SK-N-SH (cell line): Measurements from ENCODE around the gene PABPN1. TPM values are rescaled to one million over a fixed set of nuclear protein-coding genes. Genes with fewer than 3 reads are reported as not detected.

Experiments used
- CTCF ChIA-PET: fragments of 300-600, 350-600 bp; formaldehyde crosslinking; extraction: SDS; loops from one replicate; lab custom pipeline; 2021; lab: Yijun Ruan, JAX
- POLR2A ChIA-PET: fragments of 350-600 bp; sonication (Branson Sonifier 250); formaldehyde crosslinking; extraction: SDS; loops from one replicate; lab custom pipeline; 2020; ENCODE audit warnings: antibody characterized with exemption, inconsistent platforms; lab: Yijun Ruan, JAX
- DNase-seq: peaks from one replicate; pipeline ENCODE4 v3.0.0; 2012
- H2AFZ ChIP-seq: fragments of 200-600 bp; sonication (generic); 2 replicates; pipeline ENCODE4 v1.8.1; 2016; ENCODE audit warnings: antibody characterized with exemption, mild to moderate bottlenecking, low read depth
- H3F3A ChIP-seq: fragments of 200-600 bp; sonication (generic); replicated peaks from 2 replicates; pipeline ENCODE3; 2016; ENCODE audit warnings: antibody characterized with exemption, mild to moderate bottlenecking; ENCODE audit not compliant: insufficient read depth
- H3K27ac ChIP-seq, 2 experiments: fragments of 200-500 bp in 1 of 2; fragments of 200-600 bp in 1 of 2; sonication (Bioruptor generic) in 1 of 2; sonication (generic), shearing (Covaris generic) in 1 of 2; 2 replicates each; pipeline versions ENCODE4 v1.5.1 to v1.6.1; 2014 to 2016; ENCODE audit warnings: low read depth in 2 of 2, inconsistent platforms in 1 of 2, low read length in 1 of 2, mild to moderate bottlenecking in 1 of 2, mixed read lengths in 1 of 2
- H3K27me3 ChIP-seq: fragments of 200-600 bp; sonication (generic), shearing (Covaris generic); 2 replicates; pipeline ENCODE4 v1.6.1; 2016; ENCODE audit warnings: mixed run types; ENCODE audit not compliant: insufficient read depth
- H3K36me3 ChIP-seq, 2 experiments: fragments of 200-500 bp in 1 of 2; fragments of 200-600 bp in 1 of 2; sonication (Bioruptor generic) in 1 of 2; sonication (generic) in 1 of 2; replicated peaks in 1 of 2; 2 replicates each; pipeline versions ENCODE3 to v1.5.1; 2014 to 2016; ENCODE audit warnings: low read length in 1 of 2, mild to moderate bottlenecking in 1 of 2; ENCODE audit not compliant: insufficient read depth in 2 of 2, control insufficient read depth in 1 of 2
- H3K4me1 ChIP-seq, 2 experiments: fragments of 200-500 bp in 1 of 2; fragments of 200-600 bp in 1 of 2; sonication (Bioruptor generic) in 1 of 2; sonication (generic), shearing (Covaris generic) in 1 of 2; 2 replicates each; pipeline versions ENCODE4 v1.5.1 to v1.6.1; 2014 to 2016; ENCODE audit warnings: low read depth in 1 of 2, low read length in 1 of 2, mixed run types in 1 of 2; ENCODE audit not compliant: insufficient read depth in 2 of 2, control insufficient read depth in 1 of 2
- H3K4me2 ChIP-seq: fragments of 200-600 bp; sonication (generic), shearing (Covaris generic); 2 replicates; pipeline ENCODE4 v1.6.1; 2017; ENCODE audit warnings: mixed run types
- H3K4me3 ChIP-seq, 2 experiments: fragments of 200-500 bp in 1 of 2; fragments of 200-600 bp in 1 of 2; sonication (Bioruptor generic) in 1 of 2; sonication (generic), shearing (Covaris generic) in 1 of 2; 2 replicates each; pipeline versions ENCODE4 v1.5.1 to v1.8.1; 2014 to 2016; ENCODE audit warnings: low read depth in 2 of 2, inconsistent platforms in 1 of 2, low read length in 1 of 2, mild to moderate bottlenecking in 1 of 2, mixed read lengths in 1 of 2, moderate library complexity in 1 of 2
- H3K79me2 ChIP-seq: fragments of 200-600 bp; sonication (generic); 2 replicates; pipeline ENCODE4 v1.8.1; 2017; ENCODE audit warnings: mild to moderate bottlenecking; ENCODE audit not compliant: insufficient read depth
- H3K9ac ChIP-seq: fragments of 200-600 bp; sonication (generic); 2 replicates; pipeline ENCODE4 v1.6.1; 2017; ENCODE audit warnings: mixed run types
- H3K9me2 ChIP-seq: fragments of 200-600 bp; sonication (generic); 2 replicates; pipeline ENCODE4 v1.6.1; 2017; ENCODE audit warnings: mixed run types
- H3K9me3 ChIP-seq: fragments of 200-600 bp; sonication (generic); 2 replicates; pipeline ENCODE4 v1.6.1; 2017; ENCODE audit warnings: mixed run types, mild to moderate bottlenecking, moderate library complexity
- H4K20me1 ChIP-seq: fragments of 200-600 bp; sonication (generic); 2 replicates; pipeline ENCODE4 v1.6.1; 2017; ENCODE audit warnings: mild to moderate bottlenecking, mixed run types; ENCODE audit not compliant: insufficient read depth
- CTCF ChIP-seq: fragments of 200-600 bp; sonication (generic); IDR thresholded peaks from 2 replicates; pipeline ENCODE4 v1.6.1; 2017; ENCODE audit warnings: antibody characterized with exemption, mild to moderate bottlenecking, moderate library complexity
- ELF1 ChIP-seq: IDR thresholded peaks from 2 replicates; pipeline ENCODE4 v1.4.0; 2012
- EP300 ChIP-seq, 2 experiments: IDR thresholded peaks; 2 replicates each; pipeline versions ENCODE4 v1.4.0 to v1.6.1; 2012; ENCODE audit warnings: borderline replicate concordance in 1 of 2, low read depth in 1 of 2, low read length in 1 of 2
- GABPA ChIP-seq: IDR thresholded peaks from 2 replicates; pipeline ENCODE4 v1.4.0; 2012; ENCODE audit warnings: low read depth, mild to moderate bottlenecking
- GATA2 ChIP-seq: sonication (generic); formaldehyde crosslinking; IDR thresholded peaks from 2 replicates; pipeline ENCODE4 v1.5.0; 2020; ENCODE audit warnings: mild to moderate bottlenecking, missing genetic modification reagents
- MXI1 ChIP-seq: IDR thresholded peaks from 2 replicates; pipeline ENCODE4 v1.6.1; 2012; ENCODE audit warnings: mild to moderate bottlenecking, low read depth, low read length, improper control_type of control experiment
- NFIC ChIP-seq: IDR thresholded peaks from 2 replicates; pipeline ENCODE4 v1.4.0; 2012; ENCODE audit warnings: borderline replicate concordance
- RCOR1 ChIP-seq: fragments of 150-350 bp; IDR thresholded peaks from 2 replicates; pipeline ENCODE4 v1.6.1; 2017; ENCODE audit warnings: antibody characterized with exemption, low read length
- USF1 ChIP-seq: IDR thresholded peaks from 2 replicates; pipeline ENCODE4 v1.4.0; 2012; ENCODE audit warnings: low read depth, borderline replicate concordance
- YY1 ChIP-seq: IDR thresholded peaks from 2 replicates; pipeline ENCODE4 v1.4.0; 2012; ENCODE audit warnings: low read depth, mild to moderate bottlenecking
- ZBTB33 ChIP-seq: IDR thresholded peaks from 2 replicates; pipeline ENCODE4 v1.4.0; 2012; ENCODE audit warnings: low read depth, borderline replicate concordance
- WGBS: methylation state at CpG from one replicate; pipeline ENCODE4 v1.1.6; 2017; ENCODE audit warnings: low lambda C conversion rate; 5-methylcytosine and 5-hydroxymethylcytosine counted together
- polyA plus RNA-seq, 3 experiments: library from polyadenylated mRNA; depleted of rRNA; stranded (reverse); fragments of >200 nt; gene quantifications; 2 replicates each; pipeline ENCODE4 v1.2.3, GENCODE V29; 2012

The PABPN1 gene
- polyA plus RNA-seq, 1 of the 3 experiments (the other 2 are of a cell fraction), result 266 TPM

DNA sequence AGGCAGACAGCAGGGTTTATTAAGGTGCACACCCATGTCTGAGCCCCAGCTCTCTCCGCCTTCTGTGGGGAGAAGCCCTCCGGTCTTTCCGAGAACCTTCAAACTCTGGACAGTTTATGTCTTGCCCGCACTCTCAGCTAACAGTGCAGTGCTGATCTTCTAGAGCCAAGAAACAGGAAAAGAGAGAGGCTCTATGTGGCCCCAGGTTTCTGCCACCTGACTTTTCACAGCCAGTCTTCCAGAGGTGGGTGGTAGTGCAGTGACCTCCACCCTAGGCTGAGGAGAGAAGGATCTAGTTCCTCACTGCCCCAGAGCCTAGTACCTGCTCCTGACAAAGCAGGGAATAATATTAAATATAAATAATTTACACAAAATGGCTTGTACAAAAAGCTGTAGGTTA, 35.4 kb downstream of the PABPN1 start:
- POLR2A ChIA-PET, result no interaction called here
- H3K79me2 ChIP-seq, result no peaks in the 10 kb centered on the region
- TF ChIP-seq RCOR1, result no peak
- TF ChIP-seq ZBTB33, result no peak
- no peak for TF ChIP-seq NFIC
- no peak for TF ChIP-seq MXI1
- TF ChIP-seq, all 33 proteins: peak for 0
- peaks cover 0 to 2% of the 10 kb centered on the region in 2 experiments for H3K36me3 ChIP-seq
- H2AFZ ChIP-seq, result no peak overlapping the region
- H3K4me3 ChIP-seq, result no peak overlapping the region
- H3F3A ChIP-seq, result no peaks in the 10 kb centered on the region
- H3K9me2 ChIP-seq, result no peaks in the 10 kb centered on the region
- DNase-seq, result no peak
- H3K4me2 ChIP-seq, result no peak overlapping the region
- WGBS, result no CpG with 5 or more reads among the region's 4 CpGs
- H3K27me3 ChIP-seq, result no peaks in the 10 kb centered on the region
- H4K20me1 ChIP-seq, result no peaks in the 10 kb centered on the region
- no peaks in the 10 kb centered on the region for H3K9me3 ChIP-seq
- CTCF ChIA-PET, result interaction anchor here (0.8 to 6.4 kb wide), 3 partner anchors 24 to 34 kb away, joined by 3 to 42 read pairs (median 6); no protein-coding TSS in a partner anchor
- H3K4me1 ChIP-seq, result peaks cover 0 to 7% of the 10 kb centered on the region in 2 experiments; a peak in 1 of 4 replicates
- H3K27ac ChIP-seq, result no peak overlapping the region
- H3K9ac ChIP-seq, result no peak overlapping the region

GRCh38 chr14:23357261-23357660, 36.0 kb downstream of the PABPN1 start:
- TF ChIP-seq EP300 (IDR thresholded peaks at IDR 0.05; ENCODE audit: borderline replicate concordance in 1 of 2, low read depth in 1 of 2, low read length in 1 of 2), result no peak
- no peak for TF ChIP-seq NFIC
- TF ChIP-seq GATA2 (CRISPR knock-in tag), result no peak
- TF ChIP-seq USF1, result no peak
- TF ChIP-seq YY1, result no peak
- TF ChIP-seq ELF1, result no peak
- no peak for TF ChIP-seq GABPA
- TF ChIP-seq CTCF, result no peak
- Histone ChIP-seq H3K27ac (no peak overlapping the region), H3K4me2 (no peak overlapping the region), H3K9me2 (no peaks in the 10 kb centered on the region), H3K4me1 (peaks cover 0 to 4% of the 10 kb centered on the region in 2 experiments; a peak in 2 of 4 replicates), H3K9me3 (no peaks in the 10 kb centered on the region), H3K79me2 (no peaks in the 10 kb centered on the region), H4K20me1 (no peaks in the 10 kb centered on the region), H3K4me3 (no peak overlapping the region), H2AFZ (no peak overlapping the region), H3K36me3 (peaks cover 0 to 2% of the 10 kb centered on the region in 2 experiments), H3F3A (no peaks in the 10 kb centered on the region), H3K27me3 (no peaks in the 10 kb centered on the region), H3K9ac (no peak overlapping the region)
- CTCF ChIA-PET, result interaction anchor here (0.8 to 6.4 kb wide), 3 partner anchors 24 to 35 kb away, joined by 3 to 42 read pairs (median 6); no protein-coding TSS in a partner anchor
- no peak for DNase-seq
- POLR2A ChIA-PET, result interaction anchor here (0.6 kb wide), 1 partner anchor 56 kb away, joined by 3 read pairs; no protein-coding TSS in a partner anchor
- 83% methylated on average over 2 of the region's 8 CpGs for WGBS
